Osteoblast (primary cell): ENCODE results near the gene EPB41L3. TPM values are rescaled to one million over a fixed set of nuclear protein-coding genes. Genes with fewer than 3 reads are reported as not detected.

Experiments used
- DNase-seq: peaks from one replicate; pipeline ENCODE4 v3.0.0; 2011; ENCODE audit warnings: low spot score, mixed read lengths; ENCODE audit not compliant: insufficient read length; ENCODE audit errors: missing footprints
- H2AFZ ChIP-seq: 2 replicates; pipeline ENCODE4 v1.6.0; 2011; ENCODE audit warnings: mild to moderate bottlenecking, low read length
- H3K27ac ChIP-seq: 2 replicates; pipeline ENCODE4 v1.5.1; 2011; ENCODE audit warnings: mild to moderate bottlenecking, low read depth, low read length, moderate library complexity
- H3K27me3 ChIP-seq: 2 replicates; pipeline ENCODE4 v1.6.0; 2012; ENCODE audit warnings: mild to moderate bottlenecking, control low read depth, inconsistent platforms, low read length, moderate library complexity; ENCODE audit not compliant: insufficient read depth
- H3K36me3 ChIP-seq: 2 replicates; pipeline ENCODE4 v1.5.1; 2011; ENCODE audit warnings: mild to moderate bottlenecking, low read length, control low read depth, moderate library complexity; ENCODE audit not compliant: insufficient read depth
- H3K4me1 ChIP-seq: 2 replicates; pipeline ENCODE4 v1.5.1; 2011; ENCODE audit warnings: mild to moderate bottlenecking, low read length, control low read depth, moderate library complexity; ENCODE audit not compliant: insufficient read depth
- H3K4me2 ChIP-seq: 2 replicates; pipeline ENCODE4 v1.6.0; 2011; ENCODE audit warnings: mild to moderate bottlenecking, low read length; ENCODE audit not compliant: insufficient read depth
- H3K4me3 ChIP-seq: fragments of 200-600 bp; sonication (generic); 3 replicates; pipeline ENCODE4 v1.5.1; 2012; ENCODE audit warnings: mild to moderate bottlenecking, low read length, inconsistent platforms; ENCODE audit not compliant: insufficient read depth
- H3K79me2 ChIP-seq: 2 replicates; pipeline ENCODE4 v1.6.0; 2012; ENCODE audit warnings: mild to moderate bottlenecking, low read length, control low read depth, inconsistent platforms; ENCODE audit not compliant: insufficient read depth
- H3K9me3 ChIP-seq: 2 replicates; pipeline ENCODE4 v1.5.1; 2011; ENCODE audit warnings: low read depth, low read length, control low read depth
- H4K20me1 ChIP-seq: 2 replicates; pipeline ENCODE4 v1.6.0; 2012; ENCODE audit warnings: mild to moderate bottlenecking, low read length, control low read depth; ENCODE audit not compliant: insufficient read depth
- total RNA-seq: library from RNA; depleted of rRNA; stranded (reverse); fragments of >200 nt; gene quantifications from 2 replicates; pipeline ENCODE4 v1.2.3, GENCODE V29; 2012
- TF ChIP-seq, protein P1 (sequence below): IDR thresholded peaks from 2 replicates; pipeline ENCODE4 v1.5.1; 2011; ENCODE audit warnings: mild to moderate bottlenecking, low read depth, low read length, moderate library complexity; ENCODE audit errors: extremely low read depth

EPB41L3 gene
- total RNA-seq, 1 donor = 0.72 TPM

DNA sequence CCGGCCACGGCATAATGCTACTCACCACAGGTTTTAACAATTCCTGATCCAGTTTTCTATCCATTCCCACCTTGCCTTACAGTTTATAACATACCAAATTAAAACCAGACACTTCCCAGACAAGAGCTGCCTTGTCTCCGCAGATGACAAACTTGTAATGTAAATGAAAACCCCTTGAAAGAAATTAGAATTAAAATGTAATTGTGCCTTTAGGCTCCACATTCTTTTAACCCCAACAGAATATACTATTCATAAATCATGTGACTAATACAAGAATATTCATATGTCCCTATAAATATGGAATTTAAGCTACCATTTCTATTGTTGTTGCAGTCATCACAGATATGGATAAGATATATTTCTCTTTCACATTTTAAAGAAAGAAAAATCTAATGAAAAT lies 178.4 kb downstream of the EPB41L3 start:
- H3K79me2 ChIP-seq = no peaks in the 10 kb centered on the region

DNA sequence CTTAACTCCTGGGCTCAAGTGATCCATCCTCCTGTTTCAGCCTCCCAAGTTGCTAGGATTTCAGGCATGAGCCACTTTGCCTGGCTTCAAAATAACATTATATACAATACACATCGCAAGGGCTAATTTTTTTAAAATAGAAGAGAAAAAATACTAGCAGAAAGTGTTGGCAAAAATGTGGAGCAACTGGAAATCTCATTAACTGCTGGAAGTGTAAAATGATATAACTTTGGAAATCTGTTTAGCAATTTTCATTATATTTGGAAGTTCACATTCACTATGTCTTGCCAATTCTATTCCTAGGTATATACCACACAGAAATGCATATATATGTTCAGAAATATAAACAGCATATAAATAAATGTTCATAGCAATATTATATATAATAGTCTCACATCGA lies 193.2 kb downstream of the EPB41L3 start:
- TF ChIP-seq, protein P1, sequence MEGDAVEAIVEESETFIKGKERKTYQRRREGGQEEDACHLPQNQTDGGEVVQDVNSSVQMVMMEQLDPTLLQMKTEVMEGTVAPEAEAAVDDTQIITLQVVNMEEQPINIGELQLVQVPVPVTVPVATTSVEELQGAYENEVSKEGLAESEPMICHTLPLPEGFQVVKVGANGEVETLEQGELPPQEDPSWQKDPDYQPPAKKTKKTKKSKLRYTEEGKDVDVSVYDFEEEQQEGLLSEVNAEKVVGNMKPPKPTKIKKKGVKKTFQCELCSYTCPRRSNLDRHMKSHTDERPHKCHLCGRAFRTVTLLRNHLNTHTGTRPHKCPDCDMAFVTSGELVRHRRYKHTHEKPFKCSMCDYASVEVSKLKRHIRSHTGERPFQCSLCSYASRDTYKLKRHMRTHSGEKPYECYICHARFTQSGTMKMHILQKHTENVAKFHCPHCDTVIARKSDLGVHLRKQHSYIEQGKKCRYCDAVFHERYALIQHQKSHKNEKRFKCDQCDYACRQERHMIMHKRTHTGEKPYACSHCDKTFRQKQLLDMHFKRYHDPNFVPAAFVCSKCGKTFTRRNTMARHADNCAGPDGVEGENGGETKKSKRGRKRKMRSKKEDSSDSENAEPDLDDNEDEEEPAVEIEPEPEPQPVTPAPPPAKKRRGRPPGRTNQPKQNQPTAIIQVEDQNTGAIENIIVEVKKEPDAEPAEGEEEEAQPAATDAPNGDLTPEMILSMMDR = no peak
- Histone ChIP-seq H2AFZ (no peak overlapping the region), H4K20me1 (no peaks in the 10 kb centered on the region), H3K79me2 (no peaks in the 10 kb centered on the region), H3K27me3 (no peaks in the 10 kb centered on the region), H3K4me2 (no peak overlapping the region), H3K4me1 (no peaks in the 10 kb centered on the region), H3K36me3 (no peaks in the 10 kb centered on the region), H3K27ac (no peak overlapping the region), H3K9me3 (peaks cover 2% of the 10 kb centered on the region), H3K4me3 (no peak overlapping the region)
- no peak for DNase-seq

More for the DNA sequence above, 178.4 kb downstream of the EPB41L3 start:
- no peaks in the 10 kb centered on the region for H3K27me3 ChIP-seq
- no peaks in the 10 kb centered on the region for H3K4me1 ChIP-seq
- no peak overlapping the region for H3K4me2 ChIP-seq
- H2AFZ ChIP-seq = no peak overlapping the region
- no peak overlapping the region for H3K27ac ChIP-seq
- no peaks in the 10 kb centered on the region for H4K20me1 ChIP-seq
- H3K9me3 ChIP-seq = no peaks in the 10 kb centered on the region
- TF ChIP-seq, protein P1 = no peak
- H3K4me3 ChIP-seq = no peak overlapping the region
- no peak for DNase-seq
- no peaks in the 10 kb centered on the region for H3K36me3 ChIP-seq

Other genes starting within 250 kb of the EPB41L3 start
- 16.3 and 20.0 TPM in 2 replicates for gene ZBTB14, start 248.3 kb downstream of the EPB41L3 start, total RNA-seq